GM10847 (cell line): ENCODE results near the gene CCDC93.

Experiments used
- POLR2A ChIP-seq: IDR thresholded peaks from 2 replicates; pipeline ENCODE4 v1.6.1; 2011; ENCODE audit not compliant: insufficient read length; ENCODE audit errors: extremely low read depth

The CCDC93 gene

GRCh38 chr2:117953231-117953630 is 60.6 kb downstream of the CCDC93 start:
- TF ChIP-seq POLR2A, result no peak

GRCh38 chr2:117952701-117953100 is 61.2 kb downstream of the CCDC93 start:
- no peak for TF ChIP-seq POLR2A

GRCh38 chr2:117952228-117952627 is 61.6 kb downstream of the CCDC93 start:
- TF ChIP-seq POLR2A, result no peak

- TF ChIP-seq POLR2A, result no peak
These were observed 64.1 kb downstream of the CCDC93 start for GRCh38 chr2:117949806-117950205.

GRCh38 chr2:117948615-117949014 is 65.3 kb downstream of the CCDC93 start:
- TF ChIP-seq POLR2A, result no peak

GRCh38 chr2:117945296-117945695 is 68.6 kb downstream of the CCDC93 start:
- no peak for TF ChIP-seq POLR2A

GRCh38 chr2:117944816-117945215 is 69.1 kb downstream of the CCDC93 start:
- no peak for TF ChIP-seq POLR2A

GRCh38 chr2:117943013-117943672 is 70.7 kb downstream of the CCDC93 start:
- no peak for TF ChIP-seq POLR2A

- TF ChIP-seq POLR2A, result no peak
These were observed 71.3 kb downstream of the CCDC93 start for GRCh38 chr2:117942551-117942950.

GRCh38 chr2:117941693-117942092 is 72.2 kb downstream of the CCDC93 start:
- TF ChIP-seq POLR2A, result no peak

- no peak for TF ChIP-seq POLR2A
These were observed 73.4 kb downstream of the CCDC93 start for GRCh38 chr2:117940436-117940835.

- TF ChIP-seq POLR2A, result no peak
These were observed 75.3 kb downstream of the CCDC93 start for GRCh38 chr2:117938611-117939010.

GRCh38 chr2:117936871-117937428 is 76.9 kb downstream of the CCDC93 start:
- no peak for TF ChIP-seq POLR2A

GRCh38 chr2:117935954-117936353 is 77.9 kb downstream of the CCDC93 start:
- no peak for TF ChIP-seq POLR2A

- TF ChIP-seq POLR2A, result no peak
These were observed 78.4 kb downstream of the CCDC93 start for GRCh38 chr2:117935456-117935855.

GRCh38 chr2:117933884-117934354 is 80.0 kb downstream of the CCDC93 start:
- TF ChIP-seq POLR2A, result no peak

- TF ChIP-seq POLR2A, result no peak
These were observed 81.9 kb downstream of the CCDC93 start for GRCh38 chr2:117931978-117932377.
